ENCODE results near the gene BUB1. TPM values are rescaled to one million over a fixed set of nuclear protein-coding genes. Genes with fewer than 3 reads are reported as not detected.

The BUB1 gene
- total and polyA plus RNA-seq, 2 donors, result 3.8 to 52.9 TPM

- 97% methylated on average over 7 of the region's 7 CpGs for WGBS
- Histone ChIP-seq H3K4me1 (ENCODE audit: control insufficient read depth in 2 of 2, insufficient read depth in 2 of 2, low read length in 2 of 2) (peaks cover 0 to 17% of the 10 kb centered on the region in 2 donors), H3K27ac (ENCODE audit: low read depth in 1 of 2, low read length in 1 of 2) (no peak overlapping the region), H3K4me3 (ENCODE audit: low read length in 2 of 2) (no peak overlapping the region), H3K36me3 (ENCODE audit: control insufficient read depth in 2 of 2, insufficient read depth in 2 of 2, low read length in 1 of 2) (peaks cover 0 to under 1% of the 10 kb centered on the region in 2 donors), H3K27me3 (ENCODE audit: control insufficient read depth in 2 of 2, insufficient read depth in 1 of 2, low read length in 1 of 2) (no peaks in the 10 kb centered on the region), H3K9me3 (ENCODE audit: control insufficient read depth in 2 of 2, insufficient read depth in 1 of 2, low read length in 1 of 2) (no peaks in the 10 kb centered on the region)
- DNase-seq (ENCODE audit: low read depth in 6 of 9, low spot score in 9 of 9), result no peak
These were observed 2.8 kb upstream of the BUB1 start for GRCh38 chr2:110680709-110681108.

GRCh38 chr2:110679865-110680264 is 2.0 kb upstream of the BUB1 start:
- Histone ChIP-seq H3K4me3 (ENCODE audit: low read length in 2 of 2) (no peak overlapping the region), H3K36me3 (ENCODE audit: control insufficient read depth in 2 of 2, insufficient read depth in 2 of 2, low read length in 1 of 2) (peaks cover 4 to 6% of the 10 kb centered on the region in 2 donors), H3K27me3 (ENCODE audit: control insufficient read depth in 2 of 2, insufficient read depth in 1 of 2, low read length in 1 of 2) (no peaks in the 10 kb centered on the region), H3K4me1 (ENCODE audit: control insufficient read depth in 2 of 2, insufficient read depth in 2 of 2, low read length in 2 of 2) (peaks cover 4 to 25% of the 10 kb centered on the region in 2 donors), H3K27ac (ENCODE audit: low read depth in 1 of 2, low read length in 1 of 2) (no peak overlapping the region), H3K9me3 (ENCODE audit: control insufficient read depth in 2 of 2, insufficient read depth in 1 of 2, low read length in 1 of 2) (no peaks in the 10 kb centered on the region)
- no peak for DNase-seq (ENCODE audit: low read depth in 6 of 9, low spot score in 9 of 9)
- WGBS, result 97% methylated on average over 12 of the region's 12 CpGs

GRCh38 chr2:110679337-110679707 is 1.5 kb upstream of the BUB1 start:
- 33% methylated on average over 9 of the region's 9 CpGs for WGBS
- Histone ChIP-seq H3K27me3 (ENCODE audit: control insufficient read depth in 2 of 2, insufficient read depth in 1 of 2, low read length in 1 of 2) (no peaks in the 10 kb centered on the region), H3K27ac (ENCODE audit: low read depth in 1 of 2, low read length in 1 of 2) (no peak overlapping the region), H3K4me3 (ENCODE audit: low read length in 2 of 2) (no peak overlapping the region), H3K4me1 (ENCODE audit: control insufficient read depth in 2 of 2, insufficient read depth in 2 of 2, low read length in 2 of 2) (peaks cover 4 to 25% of the 10 kb centered on the region in 2 donors), H3K36me3 (ENCODE audit: control insufficient read depth in 2 of 2, insufficient read depth in 2 of 2, low read length in 1 of 2) (peaks cover 4 to 11% of the 10 kb centered on the region in 2 donors), H3K9me3 (ENCODE audit: control insufficient read depth in 2 of 2, insufficient read depth in 1 of 2, low read length in 1 of 2) (no peaks in the 10 kb centered on the region)
- no peak for DNase-seq (ENCODE audit: low read depth in 6 of 9, low spot score in 9 of 9)

GRCh38 chr2:110678457-110679336 is 834 bp upstream of the BUB1 start:
- H3K4me1 ChIP-seq (ENCODE audit: control insufficient read depth in 2 of 2, insufficient read depth in 2 of 2, low read length in 2 of 2), result peaks cover 4 to 25% of the 10 kb centered on the region in 2 donors
- peaks cover 4 to 13% of the 10 kb centered on the region in 2 donors for H3K36me3 ChIP-seq (ENCODE audit: control insufficient read depth in 2 of 2, insufficient read depth in 2 of 2, low read length in 1 of 2)
- H3K27me3 ChIP-seq (ENCODE audit: control insufficient read depth in 2 of 2, insufficient read depth in 1 of 2, low read length in 1 of 2), result no peaks in the 10 kb centered on the region
- H3K4me3 ChIP-seq (ENCODE audit: low read length in 2 of 2), result peak overlapping the region; percentile 71 to 95
- peak in 6 of 9 donors; percentile 15 to 40 (median 20) for DNase-seq (ENCODE audit: low read depth in 6 of 9, low spot score in 9 of 9)
- no peaks in the 10 kb centered on the region for H3K9me3 ChIP-seq (ENCODE audit: control insufficient read depth in 2 of 2, insufficient read depth in 1 of 2, low read length in 1 of 2)
- WGBS, result under 1% methylated on average over 28 of the region's 28 CpGs
- peak overlapping the region; percentile 92 to 98 for H3K27ac ChIP-seq (ENCODE audit: low read depth in 1 of 2, low read length in 1 of 2)

GRCh38 chr2:110677080-110677479 is 783 bp downstream of the BUB1 start:
- H3K9me3 ChIP-seq (ENCODE audit: control insufficient read depth in 2 of 2, insufficient read depth in 1 of 2, low read length in 1 of 2), result no peaks in the 10 kb centered on the region
- peaks cover 12 to 26% of the 10 kb centered on the region in 2 donors for H3K36me3 ChIP-seq (ENCODE audit: control insufficient read depth in 2 of 2, insufficient read depth in 2 of 2, low read length in 1 of 2)
- DNase-seq (ENCODE audit: low read depth in 6 of 9, low spot score in 9 of 9), result peak in 2 of 9 donors; percentile 11 to 24
- peaks cover 4 to 25% of the 10 kb centered on the region in 2 donors for H3K4me1 ChIP-seq (ENCODE audit: control insufficient read depth in 2 of 2, insufficient read depth in 2 of 2, low read length in 2 of 2)
- 14% methylated on average over 5 of the region's 5 CpGs for WGBS
- peak overlapping the region; percentile 71 to 95 for H3K4me3 ChIP-seq (ENCODE audit: low read length in 2 of 2)
- H3K27me3 ChIP-seq (ENCODE audit: control insufficient read depth in 2 of 2, insufficient read depth in 1 of 2, low read length in 1 of 2), result no peaks in the 10 kb centered on the region
- H3K27ac ChIP-seq (ENCODE audit: low read depth in 1 of 2, low read length in 1 of 2), result peak overlapping the region in 1 of 2 donors; percentile 98

GRCh38 chr2:110675679-110676078 is 2.2 kb downstream of the BUB1 start:
- H3K27me3 ChIP-seq (ENCODE audit: control insufficient read depth in 2 of 2, insufficient read depth in 1 of 2, low read length in 1 of 2), result no peaks in the 10 kb centered on the region
- H3K27ac ChIP-seq (ENCODE audit: low read depth in 1 of 2, low read length in 1 of 2), result no peak overlapping the region
- peaks cover 4 to 25% of the 10 kb centered on the region in 2 donors for H3K4me1 ChIP-seq (ENCODE audit: control insufficient read depth in 2 of 2, insufficient read depth in 2 of 2, low read length in 2 of 2)
- H3K36me3 ChIP-seq (ENCODE audit: control insufficient read depth in 2 of 2, insufficient read depth in 2 of 2, low read length in 1 of 2), result peaks cover 15 to 36% of the 10 kb centered on the region in 2 donors
- no peak for DNase-seq (ENCODE audit: low read depth in 6 of 9, low spot score in 9 of 9)
- H3K4me3 ChIP-seq (ENCODE audit: low read length in 2 of 2), result no peak overlapping the region
- H3K9me3 ChIP-seq (ENCODE audit: control insufficient read depth in 2 of 2, insufficient read depth in 1 of 2, low read length in 1 of 2), result no peaks in the 10 kb centered on the region
- 94% methylated on average over 6 of the region's 6 CpGs for whole genome bisulfite sequencing

- H3K36me3 ChIP-seq (ENCODE audit: control insufficient read depth in 2 of 2, insufficient read depth in 2 of 2, low read length in 1 of 2), result peaks cover 15 to 42% of the 10 kb centered on the region in 2 donors
- peaks cover 4 to 22% of the 10 kb centered on the region in 2 donors for H3K4me1 ChIP-seq (ENCODE audit: control insufficient read depth in 2 of 2, insufficient read depth in 2 of 2, low read length in 2 of 2)
- no peaks in the 10 kb centered on the region for H3K27me3 ChIP-seq (ENCODE audit: control insufficient read depth in 2 of 2, insufficient read depth in 1 of 2, low read length in 1 of 2)
- H3K4me3 ChIP-seq (ENCODE audit: low read length in 2 of 2), result no peak overlapping the region
- WGBS, result 74% methylated on average over 7 of the region's 7 CpGs
- no peak overlapping the region for H3K27ac ChIP-seq (ENCODE audit: low read depth in 1 of 2, low read length in 1 of 2)
- peak in 1 of 9 donors; percentile 35 for DNase-seq (ENCODE audit: low read depth in 6 of 9, low spot score in 9 of 9)
- no peaks in the 10 kb centered on the region for H3K9me3 ChIP-seq (ENCODE audit: control insufficient read depth in 2 of 2, insufficient read depth in 1 of 2, low read length in 1 of 2)
These were observed 3.0 kb downstream of the BUB1 start for GRCh38 chr2:110674620-110675555.

- H3K9me3 ChIP-seq (ENCODE audit: control insufficient read depth in 2 of 2, insufficient read depth in 1 of 2, low read length in 1 of 2), result no peaks in the 10 kb centered on the region
- DNase-seq (ENCODE audit: low read depth in 6 of 9, low spot score in 9 of 9), result no peak
- peaks cover 26 to 56% of the 10 kb centered on the region in 2 donors for H3K36me3 ChIP-seq (ENCODE audit: control insufficient read depth in 2 of 2, insufficient read depth in 2 of 2, low read length in 1 of 2)
- no peaks in the 10 kb centered on the region for H3K27me3 ChIP-seq (ENCODE audit: control insufficient read depth in 2 of 2, insufficient read depth in 1 of 2, low read length in 1 of 2)
- 97% methylated on average over 4 of the region's 4 CpGs for WGBS
- H3K4me1 ChIP-seq (ENCODE audit: control insufficient read depth in 2 of 2, insufficient read depth in 2 of 2, low read length in 2 of 2), result peaks cover 4 to 12% of the 10 kb centered on the region in 2 donors
- no peak overlapping the region for H3K4me3 ChIP-seq (ENCODE audit: low read length in 2 of 2)
- no peak overlapping the region for H3K27ac ChIP-seq (ENCODE audit: low read depth in 1 of 2, low read length in 1 of 2)
These were observed 4.7 kb downstream of the BUB1 start for GRCh38 chr2:110673201-110673600.

Measured in thymus (tissue), 11 donors.